Stimulated activated CD8-positive, alpha-beta memory T cell treated with anti-CD3 and anti-CD28 coated beads, Interleukin-2, amount 100 ng/mL, for 1 hour (primary cell): ENCODE results near the gene TNFAIP3.
"Not testable (repeated sequence)": the region's sequence is repeated elsewhere in the genome, so short reads cannot be mapped to it uniquely, and the experiment has no call there.

Experiments used
- DNase-seq, 2 donors: peaks; one replicate each; pipeline ENCODE4 v3.0.0-alpha.2; 2020; ENCODE audit warnings: low read depth in 2 of 2

Gene TNFAIP3

GRCh38 chr6:137866914-137867684, at the start of gene TNFAIP3:
Gene TNFAIP3, plus strand, starts transcription at chr6:137867259. Its CDS starts 3,969 bp downstream, at chr6:137871228.
- DNase-seq, result peak; percentile 88 to 93

GRCh38 chr6:137818440-137818839, 48.6 kb upstream of the TNFAIP3 start:
- no peak for DNase-seq

GRCh38 chr6:137819740-137820139, 47.3 kb upstream of the TNFAIP3 start:
- no peak for DNase-seq

DNA sequence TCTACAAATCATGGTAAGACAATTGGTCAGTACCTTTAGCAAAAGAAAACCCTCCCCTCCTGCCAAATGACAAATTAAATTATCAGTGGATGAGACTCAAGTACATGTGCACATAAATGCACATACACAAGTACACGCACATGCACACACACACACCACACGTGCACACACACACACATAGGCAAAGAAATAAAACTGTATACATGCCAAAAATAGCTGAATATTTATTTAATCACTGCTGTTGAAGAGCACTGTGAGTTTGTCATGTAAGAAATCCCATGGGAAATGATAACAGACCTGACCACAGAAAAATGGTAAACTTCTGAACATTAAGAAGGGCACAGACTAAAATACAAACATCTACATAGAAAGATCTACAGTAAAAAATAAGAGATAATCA, 46.6 kb upstream of the TNFAIP3 start:
- DNase-seq, result no peak

GRCh38 chr6:137820952-137821351, 46.1 kb upstream of the TNFAIP3 start:
- DNase-seq, result no peak

DNA sequence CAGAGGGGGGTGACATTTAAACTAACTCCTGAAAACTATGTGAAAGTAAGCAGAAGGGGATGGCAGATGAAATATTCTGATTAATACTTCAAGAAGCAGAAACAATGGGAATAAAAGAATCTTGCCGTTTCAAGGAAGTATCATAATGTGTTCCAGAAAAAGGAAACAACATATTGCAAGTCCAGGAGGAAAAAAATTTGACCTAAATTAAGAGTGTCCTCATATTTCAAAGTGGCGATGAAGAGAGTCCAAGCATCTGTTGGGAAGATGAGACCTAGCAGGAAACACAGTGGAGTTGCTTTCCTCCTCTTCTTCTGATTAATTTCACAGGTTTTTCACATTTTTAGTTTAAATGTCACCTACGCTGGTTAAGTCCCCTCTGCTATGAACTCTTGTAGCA, 45.6 kb upstream of the TNFAIP3 start:
- DNase-seq, result no peak

DNA sequence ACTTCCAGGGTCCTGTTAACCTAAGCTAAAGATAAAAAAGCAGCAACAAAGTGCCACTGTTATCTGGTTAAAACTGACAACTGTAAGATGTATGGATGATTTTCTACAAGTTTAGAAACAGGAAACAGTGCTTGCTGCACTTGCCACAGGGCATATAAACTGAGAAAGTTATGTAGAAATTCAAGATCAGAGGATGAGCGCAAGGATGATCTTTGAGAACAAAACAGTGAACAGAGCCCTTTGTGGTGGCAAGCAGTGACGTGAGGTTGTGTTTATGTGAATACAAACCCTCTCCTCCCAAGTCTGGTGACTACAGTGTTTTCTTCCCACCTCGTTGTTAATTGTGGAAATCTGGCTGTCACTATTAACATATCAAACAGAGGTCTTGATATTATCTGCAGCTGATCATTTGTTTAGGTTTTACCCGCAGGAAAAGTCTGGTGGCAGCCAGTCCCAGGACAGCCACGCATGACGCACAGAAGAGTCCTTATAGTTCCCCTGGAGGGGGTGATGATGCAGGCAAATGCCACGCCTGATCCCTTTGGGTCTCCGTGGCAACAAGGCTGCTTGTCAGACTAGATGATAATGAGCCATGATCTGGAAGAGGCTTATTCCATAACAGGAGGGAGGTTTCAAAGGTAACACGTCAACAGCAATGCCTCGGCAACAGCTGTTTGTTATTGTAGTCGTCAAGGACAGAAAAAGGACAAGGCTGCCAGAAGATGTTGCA, 43.1 kb upstream of the TNFAIP3 start:
- peak; percentile 28 to 58 for DNase-seq

DNA sequence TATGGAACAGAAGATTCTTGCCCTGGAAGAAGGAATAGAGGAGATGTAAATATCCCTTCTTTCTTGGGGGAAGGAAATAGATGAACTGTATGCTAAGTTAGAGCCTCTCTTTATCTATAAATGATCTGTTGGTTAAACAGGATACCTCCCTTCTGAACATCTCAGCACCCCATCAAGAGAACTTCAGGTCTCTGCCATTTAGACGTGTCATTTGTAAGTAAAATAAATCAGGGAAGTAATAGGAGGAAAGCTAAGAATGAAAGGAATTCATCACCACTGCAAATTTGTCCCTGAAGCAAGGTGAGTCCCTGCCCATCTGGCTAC, 42.5 kb upstream of the TNFAIP3 start:
- no peak for DNase-seq

DNA sequence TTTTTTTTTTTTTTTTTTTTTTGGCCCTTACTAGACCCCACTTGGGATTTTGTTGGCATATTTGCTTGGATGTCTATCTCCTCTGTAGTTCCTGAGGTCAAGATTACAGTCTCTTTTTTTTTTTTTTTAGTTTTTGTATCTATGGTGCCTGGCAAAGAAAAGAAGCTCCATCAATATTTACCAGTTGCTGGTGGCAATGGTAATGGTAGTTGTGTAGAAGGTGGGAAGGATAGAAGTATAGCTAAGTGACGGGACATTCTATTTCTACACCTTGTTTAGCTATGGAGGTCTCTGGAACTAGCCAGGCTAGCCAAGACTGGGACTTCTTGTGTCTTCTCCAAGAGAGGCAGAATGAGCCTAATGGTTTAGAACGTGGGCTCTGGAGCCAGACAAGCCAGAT, 42.2 kb upstream of the TNFAIP3 start:
- no peak for DNase-seq

DNA sequence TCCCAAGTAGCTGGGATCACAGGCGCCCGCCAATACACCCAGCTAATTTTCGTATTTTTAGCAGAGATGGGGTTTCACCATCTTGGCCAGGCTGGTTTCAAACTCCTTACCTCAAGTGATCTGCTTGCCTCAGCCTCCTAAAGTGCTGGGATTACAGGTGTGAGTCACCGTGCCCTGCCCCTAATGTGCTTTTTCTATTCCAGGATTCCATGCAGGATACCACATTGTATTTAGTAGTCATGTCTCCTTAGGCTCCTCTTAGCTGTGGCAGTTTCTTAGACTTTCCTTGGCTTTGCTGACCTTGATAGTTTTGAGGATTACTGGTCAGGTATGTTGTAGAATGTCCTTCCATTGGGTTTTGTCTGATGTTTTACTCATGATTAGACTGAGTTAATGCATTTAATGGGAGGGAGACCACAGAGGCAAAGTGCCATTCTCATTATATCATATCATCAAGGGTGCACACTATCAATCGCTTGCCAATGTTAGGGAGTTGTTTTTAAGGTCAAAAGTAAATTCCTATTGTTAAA, 39.6 kb upstream of the TNFAIP3 start:
- no peak for DNase-seq

DNA sequence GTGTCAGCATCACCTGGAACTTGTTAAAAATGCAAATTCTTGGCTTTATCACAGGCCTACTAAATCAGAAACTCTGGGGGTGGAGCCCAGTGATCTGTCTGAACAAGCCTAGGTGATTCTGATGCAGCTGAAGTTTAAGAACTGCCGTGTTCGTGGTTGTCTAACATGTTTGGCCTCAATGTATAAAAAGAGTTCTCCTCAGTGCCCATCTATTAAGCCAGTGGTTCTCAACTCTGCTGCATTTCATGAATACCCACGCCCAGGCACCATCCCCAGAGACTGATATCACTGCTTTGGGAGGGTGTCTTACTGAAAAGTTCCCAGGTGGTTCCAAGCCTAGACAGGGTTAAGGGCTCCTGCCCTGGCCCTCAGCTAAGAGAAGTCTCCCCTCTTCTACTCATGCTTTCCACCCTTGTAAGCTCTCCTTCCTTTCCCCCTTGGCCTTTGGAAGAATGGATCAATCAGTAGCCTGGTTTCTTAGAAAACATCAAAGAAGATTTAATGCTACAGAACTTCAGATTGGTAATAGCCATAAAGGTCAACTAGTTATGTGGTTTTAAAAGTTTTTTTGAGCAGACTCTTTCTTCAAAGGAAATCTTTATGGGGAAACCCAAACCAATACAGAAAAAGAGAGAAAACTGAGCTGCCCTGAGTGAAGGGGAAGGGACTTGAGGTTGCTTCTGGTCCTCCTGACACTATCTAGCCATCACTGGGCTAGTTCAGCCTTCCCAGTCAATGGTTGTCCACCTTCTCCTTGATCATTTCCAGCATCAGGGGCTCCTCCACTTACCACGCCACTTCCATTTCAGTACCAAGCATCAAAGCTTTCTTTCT, 38.9 kb upstream of the TNFAIP3 start:
- DNase-seq, result no peak

DNA sequence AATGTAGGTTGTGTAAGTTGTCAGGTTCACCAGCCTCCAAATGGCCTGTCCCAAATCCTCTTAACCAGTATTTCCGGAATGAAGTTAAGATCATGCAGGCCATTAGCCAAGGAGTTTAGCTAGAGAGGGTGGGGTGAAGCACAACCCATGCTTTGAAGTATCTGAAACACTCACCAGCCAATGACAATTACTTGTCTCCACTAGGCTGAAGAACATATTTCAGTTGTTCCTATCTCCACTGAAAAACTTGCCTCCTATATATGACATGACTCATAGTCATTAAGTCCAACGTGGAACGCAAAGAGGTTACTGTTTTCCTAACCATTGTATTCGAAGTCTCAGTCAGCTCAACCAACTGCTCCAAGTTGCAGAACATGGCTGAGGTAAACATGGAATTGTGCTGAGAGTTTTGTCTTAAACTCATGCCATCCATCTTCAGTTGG, 37.4 kb upstream of the TNFAIP3 start:
- DNase-seq, result no peak

DNA sequence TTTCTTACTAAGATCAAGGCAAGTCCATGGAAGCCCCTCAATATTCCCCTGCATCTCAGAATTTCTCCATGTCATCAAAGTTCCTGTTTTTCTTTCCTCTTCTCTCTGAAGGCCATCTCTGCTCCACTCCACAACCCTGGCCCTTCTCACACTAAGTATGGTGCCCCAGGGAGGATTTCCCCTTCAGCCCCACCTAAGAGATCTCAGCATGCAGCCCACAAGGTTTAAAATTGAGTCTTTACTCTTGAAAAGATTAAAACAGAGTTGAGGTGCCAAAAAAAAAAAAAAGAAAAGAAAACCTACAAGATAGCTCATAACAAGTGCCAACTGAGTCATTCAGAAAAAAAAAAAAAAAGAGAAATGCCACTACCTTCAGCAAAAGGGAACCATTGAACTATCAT, 36.5 kb upstream of the TNFAIP3 start:
- DNase-seq, result no peak

- DNase-seq, result no peak
These were observed 34.9 kb upstream of the TNFAIP3 start for GRCh38 chr6:137832110-137832509.

DNA sequence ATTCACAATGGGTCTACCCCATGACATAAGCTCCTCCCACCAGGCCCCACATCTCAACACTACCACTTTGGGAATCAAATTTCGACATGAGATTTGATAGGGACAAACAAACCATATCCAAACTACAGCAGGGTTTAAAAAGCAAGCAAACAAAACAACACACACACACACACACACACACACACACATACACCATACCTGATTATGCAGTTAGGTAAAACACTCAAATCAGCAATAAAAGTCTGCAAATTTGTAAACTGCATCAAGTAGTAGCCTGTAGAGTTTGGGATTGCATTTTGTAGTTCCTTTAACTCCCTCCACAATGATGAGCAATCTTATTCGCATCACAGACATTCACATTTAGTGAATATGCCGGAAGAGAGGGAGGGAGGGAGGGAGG, 32.6 kb upstream of the TNFAIP3 start:
- DNase-seq, result no peak

GRCh38 chr6:137836788-137837187, 30.3 kb upstream of the TNFAIP3 start:
- no peak for DNase-seq

DNA sequence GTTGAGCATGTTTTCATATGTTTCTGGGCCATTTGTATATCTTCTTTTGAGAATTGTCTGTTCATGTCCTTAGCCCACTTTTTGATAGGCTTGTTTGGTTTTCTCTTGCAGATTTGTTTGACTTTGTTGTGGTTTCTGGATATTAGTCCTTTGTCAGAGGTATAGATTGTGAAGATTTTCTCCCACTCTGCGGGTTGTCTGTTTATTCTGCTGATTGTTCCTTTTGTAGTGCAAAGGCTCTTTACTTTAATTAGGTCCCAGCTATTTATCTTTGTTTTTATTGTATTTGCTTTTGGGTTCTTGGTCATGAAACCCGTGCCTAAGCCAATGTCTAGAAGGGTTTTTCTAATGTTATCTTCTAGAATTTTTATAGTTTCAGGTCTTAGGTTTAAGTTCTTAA, 29.0 kb upstream of the TNFAIP3 start:
- DNase-seq, result not testable (repeated sequence)

- DNase-seq, result not testable (repeated sequence)
These were observed 28.5 kb upstream of the TNFAIP3 start for GRCh38 chr6:137838597-137838996.

DNA sequence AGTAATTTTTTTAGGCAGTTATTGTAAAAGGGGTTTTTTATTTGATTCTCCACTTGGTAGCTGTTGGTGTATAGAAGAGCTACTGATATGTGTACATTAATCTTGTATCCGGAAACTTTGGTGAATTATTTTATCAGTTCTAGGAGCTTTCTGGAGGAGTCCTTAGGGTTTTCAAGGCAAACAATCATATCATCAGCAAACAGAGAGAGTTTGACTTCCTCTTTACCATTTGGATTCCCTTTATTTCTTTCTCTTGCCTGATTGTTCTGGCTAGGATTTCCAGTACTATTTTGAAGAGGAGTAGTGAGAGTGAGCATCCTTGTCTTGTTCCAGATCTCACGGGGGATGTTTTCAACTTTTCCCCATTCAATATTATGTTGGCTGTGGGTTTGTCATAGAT, 28.0 kb upstream of the TNFAIP3 start:
- no peak for DNase-seq

GRCh38 chr6:137840252-137840651, 26.8 kb upstream of the TNFAIP3 start:
- DNase-seq, result no peak

DNA sequence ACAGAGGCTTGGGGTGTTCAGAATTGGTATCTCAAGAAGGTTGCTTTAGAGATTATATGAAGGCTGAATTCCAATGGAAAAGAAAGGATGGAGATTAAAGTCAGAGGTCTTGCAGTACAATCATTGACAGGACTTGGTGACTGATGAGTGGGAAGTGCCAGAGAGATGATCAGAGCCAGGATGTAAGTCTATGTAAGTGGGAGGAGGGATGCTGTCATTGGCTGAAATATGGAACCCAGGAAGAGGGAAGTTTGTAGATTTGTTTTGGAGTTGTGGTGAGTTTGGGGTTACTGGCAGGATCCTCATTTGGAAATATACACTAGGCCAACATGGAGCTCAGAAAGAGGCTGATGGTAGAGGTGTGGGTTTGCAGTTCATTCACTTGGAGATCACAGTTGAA, 23.8 kb upstream of the TNFAIP3 start:
- DNase-seq, result no peak

GRCh38 chr6:137844327-137844726, 22.7 kb upstream of the TNFAIP3 start:
- DNase-seq, result not testable (repeated sequence)
